HG02571 (cell line): Measurements from ENCODE around the gene DIAPH2.

Experiments used
- ATAC-seq: cut with Tn5 transposase; IDR thresholded peaks from one replicate; pipeline ENCODE4 v1.9.1; 2021; ENCODE audit warnings: mild to moderate bottlenecking, moderate library complexity; ENCODE audit not compliant: unreplicated experiment

The DIAPH2 gene

GRCh38 chrX:97155816-97156215 lies 471.2 kb downstream of the DIAPH2 start:
- ATAC-seq, result no peak

GRCh38 chrX:97158269-97158668 lies 473.6 kb downstream of the DIAPH2 start:
- ATAC-seq, result no peak

GRCh38 chrX:97159916-97160800 lies 475.5 kb downstream of the DIAPH2 start:
- ATAC-seq, result no peak

- ATAC-seq, result no peak
Measured at GRCh38 chrX:97167333-97167732, 482.7 kb downstream of the DIAPH2 start.

GRCh38 chrX:97168646-97169045 lies 484.0 kb downstream of the DIAPH2 start:
- no peak for ATAC-seq

GRCh38 chrX:97175147-97175546 lies 490.5 kb downstream of the DIAPH2 start:
- ATAC-seq, result no peak

GRCh38 chrX:97189668-97190067 lies 505.0 kb downstream of the DIAPH2 start:
- ATAC-seq, result no peak

GRCh38 chrX:97199501-97199900 lies 514.9 kb downstream of the DIAPH2 start:
- ATAC-seq, result no peak

GRCh38 chrX:97200454-97200853 lies 515.8 kb downstream of the DIAPH2 start:
- ATAC-seq, result no peak

GRCh38 chrX:97210501-97210900 lies 525.9 kb downstream of the DIAPH2 start:
- ATAC-seq, result no peak

GRCh38 chrX:97211070-97211469 lies 526.4 kb downstream of the DIAPH2 start:
- no peak for ATAC-seq

GRCh38 chrX:97215186-97215585 lies 530.5 kb downstream of the DIAPH2 start:
- no peak for ATAC-seq

- no peak for ATAC-seq
Measured at GRCh38 chrX:97224148-97224547, 539.5 kb downstream of the DIAPH2 start.

GRCh38 chrX:97229318-97229717 lies 544.7 kb downstream of the DIAPH2 start:
- no peak for ATAC-seq

GRCh38 chrX:97230948-97231347 lies 546.3 kb downstream of the DIAPH2 start:
- no peak for ATAC-seq

GRCh38 chrX:97234471-97235081 lies 549.9 kb downstream of the DIAPH2 start:
- ATAC-seq, result peak; percentile 99

GRCh38 chrX:97238632-97239031 lies 554.0 kb downstream of the DIAPH2 start:
- no peak for ATAC-seq

GRCh38 chrX:97252111-97252510 lies 567.5 kb downstream of the DIAPH2 start:
- no peak for ATAC-seq

GRCh38 chrX:97260679-97261078 lies 576.0 kb downstream of the DIAPH2 start:
- no peak for ATAC-seq

GRCh38 chrX:97266406-97267121 lies 581.9 kb downstream of the DIAPH2 start:
- no peak for ATAC-seq

GRCh38 chrX:97267396-97268181 lies 582.9 kb downstream of the DIAPH2 start:
- no peak for ATAC-seq
